ENCODE results near the gene SLFN5. TPM values are rescaled to one million over a fixed set of nuclear protein-coding genes. Genes with fewer than 3 reads are reported as not detected.
"Not testable (repeated sequence)": the region's sequence is repeated elsewhere in the genome, so short reads cannot be mapped to it uniquely, and the experiment has no call there.

Gene SLFN5
- total and polyA plus RNA-seq, 2 donors (not counting 1 experiment from before 2014, with no cell fraction given) = 0.82 to 12.5 TPM

DNA sequence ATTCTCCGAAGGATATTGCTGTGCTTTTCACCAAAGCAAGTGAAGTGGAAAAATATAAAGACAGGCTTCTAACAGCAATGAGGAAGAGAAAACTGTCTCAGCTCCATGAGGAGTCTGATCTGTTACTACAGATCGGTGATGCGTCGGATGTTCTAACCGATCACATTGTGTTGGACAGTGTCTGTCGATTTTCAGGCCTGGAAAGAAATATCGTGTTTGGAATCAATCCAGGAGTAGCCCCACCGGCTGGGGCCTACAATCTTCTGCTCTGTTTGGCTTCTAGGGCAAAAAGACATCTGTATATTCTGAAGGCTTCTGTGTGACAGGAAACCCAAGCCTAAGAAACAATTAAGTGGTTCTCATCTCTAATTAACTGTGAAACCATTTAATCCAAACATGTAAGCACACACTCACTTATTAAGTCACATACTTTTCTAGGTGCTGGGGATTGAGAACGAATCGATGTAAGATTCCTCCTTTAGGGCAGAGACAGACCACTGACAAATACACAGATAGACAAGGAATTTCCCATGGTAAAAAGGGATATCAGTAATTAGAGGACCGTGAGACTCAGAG lies 22.8 kb downstream of the SLFN5 start:
- intact Hi-C loops (cut with micrococcal nuclease) = loop anchor here (10.0 kb wide), 1 partner anchor 51 kb away; no protein-coding TSS in a partner anchor
- Histone ChIP-seq H3K79me2 (ENCODE audit: control insufficient read depth, insufficient read depth, low read length) (no peaks in the 10 kb centered on the region), H3K4me3 (ENCODE audit: control extremely low read depth in 1 of 5, extremely low read depth in 1 of 5, insufficient read depth in 1 of 5, low read depth in 2 of 5, low read length in 4 of 5) (no peak overlapping the region), H3K27me3 (replicated peaks in 1 of 4; ENCODE audit: control extremely low read depth in 1 of 4, control insufficient read depth in 3 of 4, insufficient read depth in 4 of 4, low read length in 3 of 4) (peaks cover 0 to 5% (median 0%) of the 10 kb centered on the region in 4 experiments), H3K4me1 (ENCODE audit: control insufficient read depth in 2 of 2, insufficient read depth in 2 of 2, low read length in 2 of 2) (no peaks in the 10 kb centered on the region), H3K9ac (ENCODE audit: low read length) (no peak overlapping the region), H3K36me3 (replicated peaks in 1 of 2; ENCODE audit: control extremely low read depth in 1 of 2, control insufficient read depth in 1 of 2, extremely low read depth in 1 of 2, insufficient read depth in 2 of 2, low read length in 1 of 2) (peaks cover 0 to 23% of the 10 kb centered on the region in 2 experiments), H3K27ac (ENCODE audit: low read length in 2 of 2) (no peak overlapping the region), H2AFZ (ENCODE audit: insufficient read depth, low read depth, low read length, poor library complexity, severe bottlenecking) (no peak overlapping the region), H3K4me2 (replicated peaks; ENCODE audit: low read depth, low read length, poor library complexity, severe bottlenecking) (no peak overlapping the region), H3K9me3 (ENCODE audit: control extremely low read depth in 1 of 3, control insufficient read depth in 2 of 3, insufficient read depth in 1 of 3, low read length in 2 of 3) (no peaks in the 10 kb centered on the region), H4K20me1 (ENCODE audit: control insufficient read depth, insufficient read depth, low read length, poor library complexity, severe bottlenecking) (no peaks in the 10 kb centered on the region)
- H3K4me1 Mint-ChIP-seq = no peaks in the 10 kb centered on the region
- ATAC-seq (ENCODE audit: low read depth) (no peak), DNase-seq (no peak)
- no peaks in the 10 kb centered on the region for H3K9me3 Mint-ChIP-seq (ENCODE audit: insufficient read depth)
- ChIA-PET POLR2A (no interaction called here), CTCF (no interaction called here)
- 89% methylated on average over 9 of the region's 11 CpGs for WGBS (ENCODE audit: insufficient coverage)
- no peaks in the 10 kb centered on the region for H3K27me3 Mint-ChIP-seq
- no peak for TF ChIP-seq EZH2 (IDR thresholded peaks at IDR 0.05; ENCODE audit: borderline replicate concordance, insufficient read depth, low read depth, low read length, poor library complexity, severe bottlenecking)
- TF ChIP-seq, protein P1, sequence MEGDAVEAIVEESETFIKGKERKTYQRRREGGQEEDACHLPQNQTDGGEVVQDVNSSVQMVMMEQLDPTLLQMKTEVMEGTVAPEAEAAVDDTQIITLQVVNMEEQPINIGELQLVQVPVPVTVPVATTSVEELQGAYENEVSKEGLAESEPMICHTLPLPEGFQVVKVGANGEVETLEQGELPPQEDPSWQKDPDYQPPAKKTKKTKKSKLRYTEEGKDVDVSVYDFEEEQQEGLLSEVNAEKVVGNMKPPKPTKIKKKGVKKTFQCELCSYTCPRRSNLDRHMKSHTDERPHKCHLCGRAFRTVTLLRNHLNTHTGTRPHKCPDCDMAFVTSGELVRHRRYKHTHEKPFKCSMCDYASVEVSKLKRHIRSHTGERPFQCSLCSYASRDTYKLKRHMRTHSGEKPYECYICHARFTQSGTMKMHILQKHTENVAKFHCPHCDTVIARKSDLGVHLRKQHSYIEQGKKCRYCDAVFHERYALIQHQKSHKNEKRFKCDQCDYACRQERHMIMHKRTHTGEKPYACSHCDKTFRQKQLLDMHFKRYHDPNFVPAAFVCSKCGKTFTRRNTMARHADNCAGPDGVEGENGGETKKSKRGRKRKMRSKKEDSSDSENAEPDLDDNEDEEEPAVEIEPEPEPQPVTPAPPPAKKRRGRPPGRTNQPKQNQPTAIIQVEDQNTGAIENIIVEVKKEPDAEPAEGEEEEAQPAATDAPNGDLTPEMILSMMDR (IDR thresholded peaks at IDR 0.05) = no peak
- no peak overlapping the region for H3K27ac Mint-ChIP-seq
- no peak overlapping the region for H3K4me3 Mint-ChIP-seq

DNA sequence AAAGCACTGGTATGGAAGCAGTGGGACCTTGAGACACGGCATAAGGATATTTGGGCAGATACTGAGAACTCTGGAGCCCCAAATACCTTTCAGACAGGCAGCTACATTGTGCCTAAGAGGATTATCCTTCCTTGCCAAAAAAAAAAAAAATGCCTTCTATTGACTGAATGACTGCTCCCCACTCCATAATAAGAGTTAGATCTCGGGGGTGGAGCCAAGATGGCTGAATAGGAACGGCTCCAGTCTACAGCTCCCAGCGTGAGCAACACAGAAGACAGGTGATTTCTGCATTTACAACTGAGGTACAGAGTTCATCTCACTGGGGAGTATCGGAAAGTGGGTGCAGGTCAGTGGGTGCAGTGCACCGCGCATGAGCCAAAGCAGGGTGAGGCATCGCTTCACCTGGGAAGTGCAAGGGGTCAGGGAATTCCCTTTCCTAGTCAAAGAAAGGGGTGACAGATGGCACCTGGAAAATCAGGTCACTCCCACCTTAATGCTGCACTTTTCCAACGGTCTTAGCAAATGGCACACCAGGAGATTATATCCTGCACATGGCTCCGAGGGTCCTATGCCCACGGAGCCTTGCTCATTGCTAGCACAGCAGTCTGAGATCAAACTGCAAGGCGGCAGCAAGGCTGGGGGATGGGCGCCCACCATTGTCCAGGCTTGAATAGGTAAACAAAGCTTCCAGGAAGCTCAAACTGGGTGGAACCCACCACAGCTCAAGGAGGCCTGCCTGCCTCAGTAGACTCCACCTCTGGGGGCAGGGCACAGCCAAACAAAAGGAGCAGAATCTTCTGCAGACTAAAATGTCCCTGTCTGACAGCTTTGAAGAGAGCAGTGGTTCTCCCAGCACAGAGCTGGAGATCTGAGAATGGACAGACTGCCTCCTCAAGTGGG lies 31.5 kb downstream of the SLFN5 start:
- H3K4me3 ChIP-seq (ENCODE audit: control extremely low read depth in 1 of 5, extremely low read depth in 1 of 5, insufficient read depth in 1 of 5, low read depth in 2 of 5, low read length in 4 of 5); H3K4me1 ChIP-seq (ENCODE audit: control insufficient read depth in 2 of 2, insufficient read depth in 2 of 2, low read length in 2 of 2); H3K4me1 Mint-ChIP-seq; H3K36me3 ChIP-seq (replicated peaks in 1 of 2; ENCODE audit: control extremely low read depth in 1 of 2, control insufficient read depth in 1 of 2, extremely low read depth in 1 of 2, insufficient read depth in 2 of 2, low read length in 1 of 2); H3K9me3 ChIP-seq (ENCODE audit: control extremely low read depth in 1 of 3, control insufficient read depth in 2 of 3, insufficient read depth in 1 of 3, low read length in 2 of 3); DNase-seq; H3K79me2 ChIP-seq (ENCODE audit: control insufficient read depth, insufficient read depth, low read length); H3K27me3 ChIP-seq (replicated peaks in 1 of 4; ENCODE audit: control extremely low read depth in 1 of 4, control insufficient read depth in 3 of 4, insufficient read depth in 4 of 4, low read length in 3 of 4); H3K4me3 Mint-ChIP-seq; H2AFZ ChIP-seq (ENCODE audit: insufficient read depth, low read depth, low read length, poor library complexity, severe bottlenecking); H3K27ac ChIP-seq (ENCODE audit: low read length in 2 of 2); H3K27ac Mint-ChIP-seq; ATAC-seq (ENCODE audit: low read depth); H3K9ac ChIP-seq (ENCODE audit: low read length); intact Hi-C loops (cut with micrococcal nuclease); H4K20me1 ChIP-seq (ENCODE audit: control insufficient read depth, insufficient read depth, low read length, poor library complexity, severe bottlenecking); H3K9me3 Mint-ChIP-seq (ENCODE audit: insufficient read depth); POLR2A ChIA-PET; H3K4me2 ChIP-seq (replicated peaks; ENCODE audit: low read depth, low read length, poor library complexity, severe bottlenecking): not testable (repeated sequence)
- CTCF ChIA-PET = interaction anchor here (0.6 kb wide), 1 partner anchor 210 kb away, joined by 3 read pairs; no protein-coding TSS in a partner anchor
- H3K27me3 Mint-ChIP-seq = peaks cover 22% of the 10 kb centered on the region
- 76% methylated on average over 10 of the region's 13 CpGs for WGBS (ENCODE audit: insufficient coverage)

DNA sequence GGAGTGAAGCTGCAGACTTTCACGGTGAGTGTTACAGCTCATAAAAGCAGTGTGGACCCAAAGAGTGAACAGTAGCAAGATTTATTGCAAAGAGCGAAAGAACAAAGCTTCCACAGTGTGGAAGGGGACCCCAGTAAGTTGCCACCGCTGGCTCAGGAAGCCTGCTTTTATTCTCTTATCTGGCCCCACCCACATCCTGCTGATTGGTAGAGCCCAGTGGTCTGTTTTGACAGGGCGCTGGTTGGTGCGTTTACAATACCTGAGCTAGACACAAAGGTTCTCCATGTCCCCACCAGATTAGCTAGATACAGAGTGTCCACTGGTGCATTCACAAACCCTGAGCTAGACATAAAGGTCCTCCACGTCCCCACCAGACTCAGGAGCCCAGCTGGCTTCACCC lies 35.6 kb downstream of the SLFN5 start:
- H3K4me1 Mint-ChIP-seq; H3K36me3 ChIP-seq (replicated peaks in 1 of 2; ENCODE audit: control extremely low read depth in 1 of 2, control insufficient read depth in 1 of 2, extremely low read depth in 1 of 2, insufficient read depth in 2 of 2, low read length in 1 of 2); H3K9me3 ChIP-seq (ENCODE audit: control extremely low read depth in 1 of 3, control insufficient read depth in 2 of 3, insufficient read depth in 1 of 3, low read length in 2 of 3); H3K4me3 ChIP-seq (ENCODE audit: control extremely low read depth in 1 of 5, extremely low read depth in 1 of 5, insufficient read depth in 1 of 5, low read depth in 2 of 5, low read length in 4 of 5); H3K4me2 ChIP-seq (replicated peaks; ENCODE audit: low read depth, low read length, poor library complexity, severe bottlenecking); H3K4me1 ChIP-seq (ENCODE audit: control insufficient read depth in 2 of 2, insufficient read depth in 2 of 2, low read length in 2 of 2); H3K27me3 ChIP-seq (replicated peaks in 1 of 4; ENCODE audit: control extremely low read depth in 1 of 4, control insufficient read depth in 3 of 4, insufficient read depth in 4 of 4, low read length in 3 of 4); CTCF ChIA-PET; ATAC-seq (ENCODE audit: low read depth); intact Hi-C loops (cut with micrococcal nuclease); H3K27ac ChIP-seq (ENCODE audit: low read length in 2 of 2); H4K20me1 ChIP-seq (ENCODE audit: control insufficient read depth, insufficient read depth, low read length, poor library complexity, severe bottlenecking); H2AFZ ChIP-seq (ENCODE audit: insufficient read depth, low read depth, low read length, poor library complexity, severe bottlenecking); POLR2A ChIA-PET; H3K9ac ChIP-seq (ENCODE audit: low read length); H3K79me2 ChIP-seq (ENCODE audit: control insufficient read depth, insufficient read depth, low read length); H3K9me3 Mint-ChIP-seq (ENCODE audit: insufficient read depth); H3K27ac Mint-ChIP-seq; H3K4me3 Mint-ChIP-seq; DNase-seq: not testable (repeated sequence)
- H3K27me3 Mint-ChIP-seq = peaks cover 17% of the 10 kb centered on the region
- WGBS (ENCODE audit: insufficient coverage) = 75% methylated on average over 5 of the region's 6 CpGs
